HG02852 (cell line): ENCODE data around the gene BDNF.
"Not testable (repeated sequence)": the region's sequence is repeated elsewhere in the genome, so short reads cannot be mapped to it uniquely, and the experiment has no call there.

ENCODE experiments used
- ATAC-seq: cut with Tn5 transposase; IDR thresholded peaks from one replicate; pipeline ENCODE4 v1.9.1; 2021; ENCODE audit warnings: mild to moderate bottlenecking, moderate library complexity; ENCODE audit not compliant: unreplicated experiment

Gene BDNF

DNA sequence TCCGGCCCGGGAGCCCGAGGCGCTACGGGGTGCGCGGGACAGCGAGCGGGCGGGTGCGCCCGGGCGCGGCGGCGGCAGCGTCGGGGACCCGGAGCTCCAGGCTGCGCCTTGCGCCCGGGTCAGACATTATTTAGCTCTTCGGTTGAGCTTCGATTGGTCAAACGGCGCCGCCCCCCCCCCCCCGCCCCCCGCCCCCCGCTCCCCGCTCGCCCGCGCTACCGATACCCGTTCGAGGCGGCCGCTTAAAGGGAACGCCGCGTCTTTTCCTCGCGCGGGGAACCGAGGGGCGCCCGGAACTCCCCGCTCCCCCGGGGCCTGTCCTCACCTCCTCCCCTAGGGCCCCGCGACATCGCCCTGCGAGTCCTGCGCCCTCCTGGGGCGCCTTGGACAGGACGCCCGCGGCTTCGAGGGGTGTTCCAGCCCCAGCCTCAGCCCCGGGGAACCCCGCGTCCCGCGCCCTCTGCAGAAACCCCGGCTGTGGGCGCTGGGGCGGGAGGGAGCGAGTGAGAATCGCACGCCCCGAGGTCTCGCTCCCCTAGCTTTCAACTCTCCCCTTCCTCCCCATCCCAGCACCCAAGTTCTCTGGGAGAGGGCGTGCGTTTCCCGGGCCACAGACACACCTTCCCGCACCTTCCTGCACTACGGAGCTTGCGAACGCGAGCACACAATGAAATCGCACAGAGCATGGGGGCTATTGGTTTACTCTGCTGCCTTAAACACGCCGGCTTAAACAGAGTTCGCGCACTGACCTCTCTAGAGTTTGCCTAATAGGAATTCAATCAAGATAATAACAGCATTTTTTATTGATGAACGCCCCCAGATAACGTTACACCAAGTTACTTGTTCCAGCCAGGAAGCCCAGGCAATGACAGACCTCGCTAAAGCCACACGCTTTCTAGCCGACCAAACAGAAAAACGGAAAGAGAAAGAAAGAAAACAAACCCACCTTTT lies at the start of gene BDNF:
Gene BDNF (minus strand): TSS at position 105 of the 951 bp plus-strand sequence. CDS start 41,891 bp downstream, outside the sequence.
- ATAC-seq, result peak; percentile 31

DNA sequence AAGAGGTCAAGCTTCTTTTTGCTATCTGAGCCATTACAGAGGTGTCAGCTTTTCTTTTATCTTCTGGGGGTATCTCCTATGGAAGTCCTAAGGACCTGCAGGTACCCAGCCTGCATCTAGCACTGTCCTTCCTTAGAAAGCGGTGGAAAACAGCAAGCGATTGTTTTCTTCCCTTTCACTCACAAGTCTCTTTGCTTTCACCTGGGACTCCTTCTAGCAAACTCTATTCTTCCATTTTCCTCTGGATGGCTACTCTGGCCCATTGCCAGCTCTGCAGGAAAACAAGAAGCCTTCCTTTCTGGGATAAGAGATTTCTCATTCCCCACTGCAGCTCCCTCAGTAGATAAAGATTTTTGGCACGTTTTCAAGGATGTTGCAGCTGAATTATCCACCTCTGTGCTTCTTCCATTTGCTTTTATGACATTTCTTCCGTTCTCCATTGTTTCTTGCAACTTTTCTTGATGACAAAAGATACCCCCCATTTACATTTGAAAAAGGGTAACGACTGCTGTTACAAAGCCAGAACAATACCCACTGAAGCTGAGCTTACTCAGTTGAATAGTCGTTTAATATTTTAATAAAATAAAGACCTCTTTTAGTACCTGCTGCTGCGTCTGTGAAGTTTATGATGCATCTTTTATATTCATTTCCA lies 40.2 kb upstream of the BDNF start:
- ATAC-seq, result no peak

- ATAC-seq, result no peak
Observed at GRCh38 chr11:27735281-27735680, 35.0 kb upstream of the BDNF start.

- ATAC-seq, result not testable (repeated sequence)
Observed at GRCh38 chr11:27731803-27732202, 31.5 kb upstream of the BDNF start.

DNA sequence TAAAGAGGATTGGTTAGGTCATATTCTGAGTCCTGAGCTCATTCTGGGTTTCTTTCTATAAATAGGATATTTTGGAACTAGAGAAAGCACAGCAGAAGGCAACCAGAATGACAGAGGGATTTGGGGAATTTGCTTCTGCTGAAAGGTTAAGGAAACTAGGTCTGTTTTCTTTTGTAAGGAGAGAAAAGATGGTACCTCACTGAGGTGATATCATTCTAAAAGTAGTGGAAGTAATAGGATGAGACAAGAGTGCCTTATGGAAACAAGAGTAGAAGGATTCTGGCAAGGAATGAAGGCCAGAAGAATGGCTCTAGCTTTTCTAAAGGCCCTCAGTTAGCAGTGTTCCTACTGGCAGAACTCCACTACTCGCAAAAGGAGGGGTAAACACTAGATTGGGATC lies 26.7 kb upstream of the BDNF start:
- no peak for ATAC-seq

GRCh38 chr11:27723687-27724086 lies 23.4 kb upstream of the BDNF start:
- no peak for ATAC-seq

- ATAC-seq, result no peak
Observed at GRCh38 chr11:27722953-27723344, 22.7 kb upstream of the BDNF start.

DNA sequence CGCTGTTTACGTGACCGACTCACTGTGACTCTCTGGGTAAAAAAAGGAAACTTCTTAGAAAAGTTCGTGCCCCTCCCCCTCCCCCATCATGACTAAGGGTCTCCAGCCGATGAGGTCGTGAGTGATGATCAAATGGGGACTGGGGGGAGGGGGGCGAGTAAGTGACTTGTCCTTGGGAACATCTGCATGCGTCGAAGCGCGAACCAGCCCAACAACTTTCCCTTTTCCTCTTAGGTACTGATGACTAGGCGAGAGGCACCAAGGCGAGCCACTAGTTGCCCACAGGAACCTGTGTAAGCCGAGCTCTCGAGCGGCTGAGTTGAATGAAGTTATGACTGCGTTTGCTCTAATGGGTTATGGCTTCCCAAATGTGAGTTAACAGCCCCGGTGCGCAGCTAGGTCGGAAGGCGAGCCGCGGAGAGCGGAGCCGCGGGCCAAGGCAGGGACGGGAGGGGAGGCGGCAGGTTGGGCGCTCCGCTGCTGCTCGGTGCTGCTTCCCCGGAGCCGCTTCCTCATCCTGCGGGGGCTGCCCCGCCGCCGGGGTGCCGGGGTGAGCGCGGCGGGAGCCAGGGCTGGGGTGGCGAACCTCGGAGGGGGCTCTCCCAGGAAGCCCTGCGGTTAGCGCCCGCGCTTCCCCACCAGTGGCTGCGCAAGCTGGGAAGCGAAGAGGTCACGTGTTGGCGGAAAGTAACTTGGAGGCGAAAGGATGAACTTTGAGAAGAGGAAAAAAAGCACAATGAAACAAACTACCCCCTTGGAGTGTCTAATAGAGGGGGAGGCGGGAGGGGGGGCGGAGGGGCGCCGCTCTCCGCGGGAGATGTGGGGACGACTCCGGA lies 22.1 kb upstream of the BDNF start:
- ATAC-seq, result peak; percentile 50

GRCh38 chr11:27721264-27722116 lies 21.2 kb upstream of the BDNF start:
- ATAC-seq, result no peak

- ATAC-seq, result no peak
Observed at GRCh38 chr11:27720277-27720830, 20.1 kb upstream of the BDNF start.

GRCh38 chr11:27719546-27719925 lies 19.3 kb upstream of the BDNF start:
- no peak for ATAC-seq

- no peak for ATAC-seq
Observed at GRCh38 chr11:27718863-27719545, 18.7 kb upstream of the BDNF start.

DNA sequence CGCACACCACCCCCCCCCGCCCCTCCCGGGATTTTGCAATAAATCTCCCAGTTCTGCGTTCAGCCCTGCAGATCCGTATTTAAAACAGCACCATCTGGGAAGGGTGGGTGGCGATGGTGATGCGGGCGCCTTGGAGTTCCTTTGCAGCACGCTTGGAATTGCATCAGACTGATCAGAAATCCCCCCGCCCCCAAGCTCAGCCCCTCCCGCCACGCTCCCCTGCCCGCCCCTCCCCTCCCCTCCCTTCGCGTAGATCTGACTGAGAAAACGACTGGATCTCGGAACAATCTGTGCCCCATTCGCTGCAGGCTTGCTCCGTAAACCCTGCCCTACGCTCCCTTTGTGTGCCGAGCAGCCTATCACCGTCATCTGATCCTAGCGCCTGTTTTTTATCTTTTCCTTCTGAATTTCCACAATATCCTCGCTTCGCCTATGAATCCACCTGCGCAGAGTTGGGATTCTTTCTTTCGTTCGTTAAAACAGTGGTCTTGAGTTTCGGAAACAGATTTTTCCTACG lies 18.1 kb upstream of the BDNF start:
- no peak for ATAC-seq

- ATAC-seq, result no peak
Observed at GRCh38 chr11:27717801-27718229, 17.6 kb upstream of the BDNF start.

DNA sequence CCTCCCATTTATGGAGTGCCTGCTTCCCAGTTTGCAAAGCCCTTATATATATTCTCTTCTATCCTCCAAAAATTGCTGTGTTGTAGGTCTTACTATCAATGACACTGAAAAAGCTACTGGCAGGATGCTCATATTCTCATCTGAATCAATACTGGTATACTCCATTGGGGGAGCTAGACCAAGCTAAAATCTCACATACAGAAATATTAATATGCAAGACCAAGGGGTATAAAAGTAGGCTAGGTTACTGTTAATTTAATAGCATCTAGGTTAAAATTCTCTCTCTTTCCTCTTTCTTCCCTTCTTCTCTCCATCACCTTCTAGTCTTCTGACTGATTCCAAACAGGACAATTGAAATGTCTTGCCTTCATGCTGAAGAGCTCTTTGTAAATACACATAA lies 17.1 kb upstream of the BDNF start:
- ATAC-seq, result no peak

DNA sequence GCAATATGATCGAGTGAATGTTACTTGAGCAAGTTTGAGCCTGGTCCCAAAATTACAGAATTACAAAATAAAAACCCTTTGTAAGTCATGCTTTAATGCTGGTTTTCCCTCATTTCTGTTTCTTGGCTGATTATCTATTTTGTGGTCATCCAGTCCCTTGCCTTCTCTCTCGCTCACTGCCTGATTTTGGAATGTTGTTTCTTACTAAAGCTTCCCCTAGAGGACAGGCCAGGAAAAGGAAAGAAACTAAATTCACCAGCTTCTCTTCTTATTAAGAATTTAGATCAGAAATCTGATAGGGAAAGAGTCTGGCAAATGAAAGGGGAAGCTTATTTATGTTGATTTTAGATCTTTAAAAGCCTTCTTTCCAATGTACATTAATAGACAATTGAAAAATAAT lies 16.6 kb upstream of the BDNF start:
- ATAC-seq, result no peak

GRCh38 chr11:27716216-27716615 lies 16.0 kb upstream of the BDNF start:
- no peak for ATAC-seq

GRCh38 chr11:27711725-27712124 lies 11.5 kb upstream of the BDNF start:
- no peak for ATAC-seq

GRCh38 chr11:27710536-27710935 lies 10.3 kb upstream of the BDNF start:
- ATAC-seq, result no peak
